GM19099 (cell line): ENCODE measurements around the gene RFX8.

Source experiments
- POLR2A ChIP-seq: IDR thresholded peaks from 3 replicates; pipeline ENCODE4 v1.6.1; 2011; ENCODE audit warnings: low read depth; ENCODE audit not compliant: insufficient read length; ENCODE audit errors: extremely low read depth

RFX8 gene

DNA sequence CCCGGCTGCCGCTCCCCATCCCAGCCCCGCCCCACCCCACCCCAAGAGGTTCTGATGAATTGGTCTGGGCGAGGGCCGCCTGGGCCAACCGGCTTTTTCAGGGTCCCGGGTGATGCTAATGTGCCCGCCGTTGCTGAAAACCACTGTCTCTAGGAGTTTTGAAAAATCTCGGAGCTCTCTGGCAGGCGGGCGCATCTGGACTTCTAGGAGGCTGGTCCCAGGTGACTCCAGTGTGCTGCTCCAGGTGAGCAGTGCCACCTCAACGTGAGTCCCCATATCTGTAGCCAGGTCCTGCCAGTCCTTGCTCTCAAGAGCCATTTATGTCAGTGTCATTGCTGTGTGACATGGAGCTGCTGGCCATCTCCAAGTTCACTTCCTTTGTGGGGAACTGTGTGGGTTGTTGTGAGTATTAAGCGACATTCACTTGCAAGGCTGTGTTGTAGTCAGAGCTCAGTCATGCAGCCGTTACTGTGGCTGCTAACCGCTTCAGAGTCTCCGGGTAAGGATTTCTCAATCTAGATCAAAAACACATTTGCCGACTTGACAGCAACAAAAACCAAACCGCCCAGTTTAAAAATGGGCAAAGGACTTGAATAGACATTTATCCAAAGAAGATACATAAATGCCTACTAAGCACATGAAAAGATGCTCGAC lies at the start of gene RFX8:
Gene RFX8 (minus strand): TSS at position 382 of the 654 bp plus-strand sequence. CDS start 8,264 bp downstream, outside the sequence.
- no peak for TF ChIP-seq POLR2A

DNA sequence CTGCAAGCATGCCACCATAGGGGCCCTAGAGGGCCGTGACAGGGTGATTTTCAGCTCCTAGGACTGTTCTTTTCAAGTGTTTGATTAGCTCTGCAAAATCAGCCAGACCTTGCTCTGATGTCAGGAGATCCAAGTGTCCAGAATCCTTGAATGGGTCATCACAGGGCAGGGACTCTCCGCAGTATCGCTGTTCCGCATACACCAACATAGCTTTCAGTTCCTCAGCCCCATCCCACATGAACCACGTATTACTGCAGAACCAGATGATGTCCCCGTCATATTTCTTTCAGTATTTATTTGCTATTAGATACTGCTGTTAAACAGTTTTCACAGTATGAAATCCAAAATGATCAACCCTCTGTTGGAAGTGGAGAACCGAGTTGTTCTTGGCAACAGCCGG lies 46.6 kb upstream of the RFX8 start:
- TF ChIP-seq POLR2A: no peak

DNA sequence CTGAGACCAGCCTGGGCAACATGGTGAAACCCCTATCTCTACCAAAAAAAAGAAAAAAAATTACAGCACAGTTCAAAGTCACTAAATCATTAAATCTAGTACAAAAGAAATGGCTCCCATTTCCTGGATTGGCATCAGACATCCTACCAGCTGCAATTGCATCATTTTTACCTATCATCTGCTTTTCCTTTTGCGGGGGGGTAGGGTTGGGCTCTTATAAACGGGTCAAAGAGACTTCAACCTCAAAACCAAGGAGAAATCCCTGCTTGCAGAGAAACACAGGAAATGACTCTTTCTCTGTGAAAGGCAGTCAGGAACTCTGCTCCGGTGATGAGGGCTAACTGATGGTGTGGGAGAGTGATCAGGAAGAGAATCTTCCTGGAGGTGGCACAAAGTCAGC lies 45.3 kb upstream of the RFX8 start:
- TF ChIP-seq POLR2A: no peak

DNA sequence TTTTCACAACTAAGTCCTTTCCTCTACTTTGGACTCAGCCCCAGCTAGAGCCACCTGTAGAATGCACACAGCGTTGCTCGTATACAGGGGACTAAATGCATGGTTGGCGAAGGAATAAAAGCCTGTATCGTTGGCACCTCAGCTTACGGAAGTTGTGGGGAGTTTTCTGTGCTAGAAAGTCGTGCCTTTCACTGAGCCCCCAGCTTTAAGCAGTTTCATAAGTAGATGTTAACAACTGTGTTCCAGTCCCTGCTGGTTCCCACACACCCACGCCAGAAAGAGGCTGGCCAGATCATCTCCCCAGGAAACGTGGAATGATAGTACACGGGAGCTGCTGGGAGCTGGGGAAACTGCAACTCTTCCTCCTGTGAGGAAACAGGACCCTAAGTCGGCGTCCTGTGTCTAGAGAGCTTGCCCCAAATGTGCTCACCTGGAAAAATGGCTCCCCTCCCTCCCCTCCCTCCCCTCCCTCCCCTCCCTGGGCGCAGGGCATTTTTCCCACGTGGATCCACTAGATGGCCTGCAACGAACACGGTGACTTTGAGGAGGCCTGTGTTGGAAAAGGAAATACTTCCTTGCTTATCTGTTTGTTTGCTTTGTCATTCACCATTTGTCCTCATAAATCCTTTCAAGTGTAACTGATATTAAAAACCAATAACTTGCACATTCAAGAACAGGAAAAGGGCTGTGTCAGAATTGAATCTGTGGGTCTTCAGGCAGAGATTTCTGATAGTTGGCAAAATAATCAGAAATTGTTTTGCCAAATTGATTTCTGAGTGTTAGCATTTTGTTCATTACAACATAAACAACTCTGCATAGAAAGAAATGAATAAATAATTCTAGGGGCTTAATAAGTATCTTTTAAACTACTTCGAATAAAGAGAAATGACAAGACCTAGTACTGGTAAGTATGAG lies 43.9 kb upstream of the RFX8 start:
- TF ChIP-seq POLR2A: no peak

DNA sequence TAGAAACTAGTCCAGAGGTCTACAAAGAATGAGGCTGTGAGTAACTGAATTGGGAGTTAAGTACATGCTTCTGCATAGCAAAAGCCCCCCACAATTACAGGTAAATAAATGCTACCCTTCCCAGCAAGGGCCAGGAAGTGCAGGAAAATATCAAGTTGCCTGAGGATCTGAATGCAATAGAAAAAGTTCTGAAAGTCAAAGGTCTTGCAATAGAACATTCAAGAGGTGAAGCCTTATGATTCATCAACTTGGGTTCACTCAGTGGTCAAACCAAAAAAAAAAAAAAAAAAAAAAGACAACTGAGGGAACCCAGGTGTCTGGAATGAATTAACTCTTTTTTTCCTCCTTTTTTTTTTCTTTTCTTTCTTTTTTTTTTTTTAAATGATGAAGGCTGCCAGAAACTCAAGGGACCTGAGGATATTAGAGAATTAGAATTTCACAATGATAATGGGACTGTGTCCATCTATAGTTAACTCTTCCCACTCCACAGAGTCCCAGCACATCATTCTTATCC lies 42.9 kb upstream of the RFX8 start:
- TF ChIP-seq POLR2A: no peak

DNA sequence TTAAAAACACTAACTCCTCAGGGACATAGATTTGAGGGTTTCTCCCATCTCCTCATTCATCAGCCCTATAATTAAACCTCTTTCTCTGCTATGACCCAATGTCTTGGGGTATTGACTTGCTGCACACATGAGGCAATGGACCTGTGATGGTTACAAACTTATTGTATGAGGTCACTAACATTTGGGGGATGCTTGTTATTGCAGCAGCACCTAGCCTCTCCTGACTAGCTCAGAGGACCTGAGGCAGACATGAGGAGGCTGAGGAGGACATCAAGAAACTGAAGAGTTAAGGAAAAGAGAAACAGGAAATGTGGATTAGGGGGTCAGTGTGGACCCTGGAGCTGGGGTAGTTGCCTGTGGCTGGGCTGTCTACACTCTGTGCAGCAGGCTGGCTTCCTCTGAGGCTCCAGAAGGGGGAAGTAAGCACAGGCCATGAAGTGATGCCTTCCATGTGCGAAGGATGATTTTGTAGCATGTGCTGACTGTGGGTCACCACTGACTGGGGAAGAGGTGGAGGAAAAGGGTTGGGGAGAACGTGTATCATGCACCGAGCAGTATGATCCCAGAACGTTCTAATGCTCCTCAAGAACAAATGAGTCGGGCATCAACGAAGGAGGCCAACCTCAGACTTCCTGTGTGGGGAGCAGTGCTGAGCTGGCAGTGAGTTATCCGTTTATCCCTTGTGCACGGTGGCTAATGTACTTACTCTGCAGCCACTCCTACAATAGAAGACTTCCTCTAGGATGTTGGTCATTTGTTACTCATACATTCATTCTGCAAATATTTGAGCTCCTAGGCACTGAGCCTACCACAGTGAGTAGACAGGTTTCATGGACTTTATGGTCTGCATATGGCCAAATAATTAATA lies 42.1 kb upstream of the RFX8 start:
- TF ChIP-seq POLR2A: no peak

DNA sequence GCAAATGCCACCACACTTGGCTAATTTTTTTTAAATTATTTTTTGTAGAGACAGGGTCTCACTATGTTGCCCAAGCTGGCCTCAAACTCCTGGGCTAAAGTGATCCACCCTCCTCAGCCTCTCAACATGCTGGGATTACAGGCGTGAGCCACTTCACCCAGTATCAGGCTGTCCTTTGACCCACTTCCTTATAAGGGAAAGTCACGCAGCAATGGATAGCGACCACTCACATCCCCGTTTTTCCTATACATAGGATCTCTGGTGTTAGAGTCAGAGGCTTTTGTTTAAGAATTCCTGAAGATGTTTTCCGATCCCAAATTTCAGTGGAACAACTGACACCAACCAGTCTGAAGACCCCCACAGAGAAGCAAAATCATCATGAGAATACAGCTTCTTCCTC lies 41.4 kb upstream of the RFX8 start:
- no peak for TF ChIP-seq POLR2A

DNA sequence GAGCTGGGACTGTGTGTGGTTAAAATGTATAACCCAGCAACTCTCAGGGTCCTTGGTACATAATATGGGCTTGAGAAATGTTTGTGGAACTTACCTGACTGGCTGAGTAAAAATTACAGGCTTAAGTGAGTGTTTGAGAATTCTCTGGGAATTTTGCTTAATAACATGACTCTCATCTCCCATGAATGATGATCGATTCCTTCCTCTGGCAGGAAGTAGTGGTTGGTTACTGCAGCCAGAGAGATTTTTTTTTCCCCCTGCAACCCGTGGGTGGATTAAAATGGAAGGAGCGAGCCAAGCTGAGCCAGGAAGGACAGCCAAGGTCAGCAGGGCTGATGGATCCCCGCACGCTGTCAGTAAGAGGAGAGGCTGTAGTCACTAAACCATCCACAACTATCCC lies 40.6 kb upstream of the RFX8 start:
- TF ChIP-seq POLR2A: no peak

DNA sequence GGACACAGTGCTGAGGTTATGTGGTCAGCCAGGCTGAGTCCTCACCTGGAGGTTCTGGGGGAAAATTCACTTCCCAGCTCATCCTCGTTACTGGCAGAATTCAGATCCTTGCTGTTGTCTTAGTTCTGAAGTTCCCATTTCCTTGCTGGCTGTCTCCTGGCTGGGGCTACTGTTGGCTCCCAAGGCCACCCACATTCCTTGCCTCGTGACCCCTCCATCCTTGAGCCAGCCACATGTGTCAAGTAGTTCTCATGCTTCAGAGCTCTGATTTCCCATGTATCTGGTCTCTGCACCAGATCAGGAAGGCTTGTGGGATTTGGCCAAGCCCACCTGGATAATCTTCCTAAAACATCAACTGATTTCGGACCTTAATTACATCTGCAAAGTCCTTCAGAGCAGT lies 38.1 kb upstream of the RFX8 start:
- TF ChIP-seq POLR2A: no peak

DNA sequence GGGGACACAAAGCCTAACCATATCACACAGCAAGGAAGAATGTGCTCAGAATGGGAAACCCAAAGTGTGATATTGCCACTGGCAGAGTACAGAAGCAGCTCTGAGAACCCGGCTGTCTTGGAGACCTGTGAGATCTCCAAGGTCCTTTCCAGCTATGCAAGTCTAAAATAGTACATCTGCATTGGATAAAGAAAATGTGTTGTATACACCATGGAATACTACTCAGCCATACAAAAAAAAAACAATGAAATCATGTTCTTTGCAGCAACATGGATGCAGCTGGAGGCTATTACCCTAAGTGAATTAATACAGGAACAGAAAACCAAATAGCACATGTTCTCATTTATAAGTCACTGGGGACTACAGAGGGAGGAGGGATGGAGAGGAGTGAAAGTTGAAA lies 36.5 kb upstream of the RFX8 start:
- TF ChIP-seq POLR2A: no peak

DNA sequence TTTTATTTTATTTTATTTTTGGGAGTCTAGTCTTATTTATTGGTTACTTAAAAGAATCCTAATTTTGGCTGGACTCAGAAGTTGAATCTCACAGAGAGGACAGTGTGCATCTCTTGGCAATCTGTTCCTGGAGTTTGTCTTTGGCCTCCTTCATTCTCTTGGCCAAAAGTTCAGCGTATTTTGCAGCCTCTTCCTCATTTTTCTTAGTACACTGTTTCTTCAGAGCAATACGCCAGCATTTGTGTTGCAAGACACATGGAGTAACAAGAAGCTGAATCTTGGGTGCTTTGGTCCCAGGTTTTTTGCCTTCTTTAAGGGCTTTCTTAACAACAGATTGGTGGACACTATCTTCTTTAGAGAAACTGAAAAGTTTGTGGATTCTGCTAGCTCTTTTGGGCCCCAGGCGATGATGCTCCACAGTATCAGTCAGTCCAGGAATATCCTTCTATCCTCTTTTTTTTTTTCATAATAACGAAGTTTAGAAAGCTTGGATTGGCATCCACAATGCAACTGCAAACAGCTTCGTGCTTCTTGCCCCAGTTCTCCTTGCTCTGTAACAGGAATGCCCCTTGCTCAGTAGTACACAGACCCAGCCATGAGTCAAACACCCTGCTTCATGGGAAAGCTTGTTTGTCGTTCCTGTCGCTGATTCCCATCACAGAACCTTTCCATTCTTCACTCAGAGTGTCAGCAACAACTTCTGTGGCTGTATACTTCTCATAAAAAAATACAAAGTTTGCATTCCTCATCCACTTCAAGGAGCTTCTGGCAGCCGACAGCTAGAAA lies 34.8 kb upstream of the RFX8 start:
- TF ChIP-seq POLR2A: no peak

DNA sequence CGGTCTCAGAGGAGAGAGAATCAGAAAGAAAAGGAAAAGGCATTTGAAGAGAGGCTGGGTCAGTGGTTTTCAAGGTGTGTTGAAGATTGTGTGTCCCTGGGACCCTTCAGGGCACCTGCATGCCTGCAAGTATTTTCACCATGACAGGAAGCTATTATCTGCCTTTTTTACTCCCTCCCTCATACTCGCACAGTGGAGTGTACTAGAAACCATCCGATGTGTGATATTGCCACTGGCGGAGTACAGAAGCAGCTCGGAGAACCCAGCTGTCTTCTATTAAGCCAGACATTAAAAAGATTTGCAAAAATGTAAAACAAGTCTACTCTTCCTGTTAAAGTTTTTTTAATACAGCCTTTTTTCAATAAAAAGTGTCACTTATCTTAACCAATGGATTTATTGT lies 33.7 kb upstream of the RFX8 start:
- TF ChIP-seq POLR2A: no peak

DNA sequence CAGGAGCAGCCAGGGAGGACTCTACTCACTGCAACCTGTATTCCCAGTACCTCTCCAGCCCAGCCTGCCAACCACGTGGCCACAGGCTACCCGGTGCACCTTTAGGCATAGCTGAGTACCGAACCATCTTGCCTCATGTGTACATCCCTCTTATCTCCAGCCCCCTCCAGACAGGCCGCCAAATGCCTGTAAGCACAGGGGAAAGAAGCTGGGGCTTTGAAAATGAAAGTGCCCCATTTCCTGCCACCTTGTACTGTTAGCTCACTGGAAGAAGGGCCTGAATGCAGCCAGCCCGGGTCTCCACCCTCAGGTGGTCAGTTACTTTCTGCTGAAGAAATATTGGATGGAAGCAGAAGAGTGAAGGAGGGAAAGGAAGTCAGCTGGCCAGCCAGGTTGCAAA lies 27.2 kb upstream of the RFX8 start:
- no peak for TF ChIP-seq POLR2A

DNA sequence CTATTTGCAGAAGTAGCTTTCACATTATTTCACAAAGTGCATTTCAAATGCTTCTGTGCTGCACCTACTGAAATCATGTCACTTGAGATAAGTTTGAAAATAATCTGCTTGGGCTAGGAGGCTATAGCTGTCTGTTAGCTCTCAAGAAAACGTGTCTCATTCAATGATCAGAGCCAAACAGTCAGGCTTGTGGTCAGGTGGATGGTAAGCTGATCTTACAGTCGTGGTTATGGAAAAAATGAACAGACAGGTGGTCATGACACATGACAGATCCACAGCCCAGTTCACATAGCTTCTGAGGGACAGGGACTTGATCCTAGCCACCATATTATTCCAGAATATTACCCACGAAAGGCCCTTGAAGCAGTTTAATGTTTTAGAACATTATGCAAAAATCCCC lies 26.5 kb upstream of the RFX8 start:
- no peak for TF ChIP-seq POLR2A
